Measurements from ENCODE around the gene MLEC.

The MLEC gene

DNA sequence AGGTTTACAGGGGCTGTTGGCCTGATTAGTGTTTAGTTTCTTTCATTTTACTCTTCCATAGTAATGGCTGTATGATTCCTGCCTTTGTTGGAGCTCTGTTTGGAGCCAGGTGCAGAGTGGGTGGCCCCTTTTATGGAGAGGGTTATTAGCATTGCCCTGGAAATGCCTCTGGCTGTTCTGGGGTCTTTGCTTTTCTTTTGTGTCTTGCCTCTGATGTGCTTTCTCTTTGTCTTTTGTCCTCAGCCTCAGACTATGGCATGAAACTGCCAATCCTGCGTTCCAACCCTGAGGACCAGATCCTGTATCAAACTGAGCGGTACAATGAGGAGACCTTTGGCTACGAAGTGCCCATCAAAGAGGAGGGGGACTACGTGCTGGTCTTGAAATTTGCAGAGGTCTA lies 6.9 kb downstream of the MLEC start:
- H3K9me3 ChIP-seq (ENCODE audit: control insufficient read depth in 2 of 2, low read length in 2 of 2): no peaks in the 10 kb centered on the region
- no peaks in the 10 kb centered on the region for H3K27me3 ChIP-seq (ENCODE audit: control insufficient read depth in 1 of 2, insufficient read depth in 2 of 2, low read length in 2 of 2)
- H3K4me1 ChIP-seq (ENCODE audit: control insufficient read depth, insufficient read depth, low read length): peaks cover 15% of the 10 kb centered on the region
- H3K9ac ChIP-seq (ENCODE audit: low read length in 2 of 2): no peak overlapping the region
- H3K4me3 ChIP-seq (ENCODE audit: low read length in 2 of 2): no peak overlapping the region
- no peak overlapping the region for H3K27ac ChIP-seq (ENCODE audit: low read length)
- peaks cover 29 to 43% of the 10 kb centered on the region in 2 donors for H3K36me3 ChIP-seq (ENCODE audit: control insufficient read depth in 2 of 2, insufficient read depth in 2 of 2, low read length in 2 of 2)

DNA sequence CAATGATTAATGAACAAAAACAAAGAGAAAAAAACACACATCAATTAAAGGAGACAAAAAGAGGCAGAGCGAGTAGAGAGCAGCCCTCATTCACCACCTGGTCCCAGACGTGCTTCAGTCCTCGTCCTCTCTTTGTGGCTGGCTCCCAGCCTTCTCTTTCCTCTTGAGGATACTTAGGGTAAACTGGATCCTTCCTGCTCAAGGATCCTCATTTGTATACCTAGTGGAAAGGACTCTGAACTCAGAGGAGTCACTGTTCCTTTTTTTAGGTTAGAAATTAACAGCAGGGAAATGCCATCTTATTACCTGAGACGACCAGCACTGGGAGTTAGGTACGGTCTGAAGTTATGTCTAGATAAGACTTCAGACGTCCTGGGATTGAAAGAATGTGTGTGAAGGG lies 9.7 kb downstream of the MLEC start:
- Histone ChIP-seq H3K9me3 (ENCODE audit: control insufficient read depth in 2 of 2, low read length in 2 of 2) (no peaks in the 10 kb centered on the region), H3K27me3 (ENCODE audit: control insufficient read depth in 1 of 2, insufficient read depth in 2 of 2, low read length in 2 of 2) (no peaks in the 10 kb centered on the region), H3K36me3 (ENCODE audit: control insufficient read depth in 2 of 2, insufficient read depth in 2 of 2, low read length in 2 of 2) (peaks cover 41 to 64% of the 10 kb centered on the region in 2 donors), H3K9ac (ENCODE audit: low read length in 2 of 2) (no peak overlapping the region), H3K4me1 (ENCODE audit: control insufficient read depth, insufficient read depth, low read length) (peaks cover 6% of the 10 kb centered on the region), H3K27ac (ENCODE audit: low read length) (no peak overlapping the region), H3K4me3 (ENCODE audit: low read length in 2 of 2) (no peak overlapping the region)

DNA sequence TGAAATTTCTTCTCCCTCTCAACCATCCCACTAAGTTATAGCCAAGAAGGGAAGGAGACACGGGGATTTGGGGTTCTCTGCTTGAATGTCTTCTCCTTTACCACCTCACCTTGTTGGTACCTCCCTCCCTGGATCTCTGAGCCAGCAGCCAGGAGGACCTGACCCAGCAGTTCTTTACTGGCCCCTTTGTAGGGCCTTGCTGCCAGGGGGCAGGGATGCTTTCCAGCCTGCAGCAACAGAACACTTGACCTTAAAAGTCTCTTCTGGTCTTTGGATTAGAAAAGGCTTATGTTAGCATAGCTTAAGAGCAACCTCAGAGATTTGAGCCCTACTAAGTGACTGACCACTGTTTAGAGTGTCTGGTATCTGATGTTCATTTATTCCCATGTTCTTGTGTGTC lies 10.4 kb downstream of the MLEC start:
- H3K27me3 ChIP-seq (ENCODE audit: control insufficient read depth in 1 of 2, insufficient read depth in 2 of 2, low read length in 2 of 2): no peaks in the 10 kb centered on the region
- H3K9me3 ChIP-seq (ENCODE audit: control insufficient read depth in 2 of 2, low read length in 2 of 2): no peaks in the 10 kb centered on the region
- H3K4me1 ChIP-seq (ENCODE audit: control insufficient read depth, insufficient read depth, low read length): peaks cover 5% of the 10 kb centered on the region
- peaks cover 43 to 65% of the 10 kb centered on the region in 2 donors for H3K36me3 ChIP-seq (ENCODE audit: control insufficient read depth in 2 of 2, insufficient read depth in 2 of 2, low read length in 2 of 2)
- H3K9ac ChIP-seq (ENCODE audit: low read length in 2 of 2): no peak overlapping the region
- H3K4me3 ChIP-seq (ENCODE audit: low read length in 2 of 2): no peak overlapping the region
- no peak overlapping the region for H3K27ac ChIP-seq (ENCODE audit: low read length)

DNA sequence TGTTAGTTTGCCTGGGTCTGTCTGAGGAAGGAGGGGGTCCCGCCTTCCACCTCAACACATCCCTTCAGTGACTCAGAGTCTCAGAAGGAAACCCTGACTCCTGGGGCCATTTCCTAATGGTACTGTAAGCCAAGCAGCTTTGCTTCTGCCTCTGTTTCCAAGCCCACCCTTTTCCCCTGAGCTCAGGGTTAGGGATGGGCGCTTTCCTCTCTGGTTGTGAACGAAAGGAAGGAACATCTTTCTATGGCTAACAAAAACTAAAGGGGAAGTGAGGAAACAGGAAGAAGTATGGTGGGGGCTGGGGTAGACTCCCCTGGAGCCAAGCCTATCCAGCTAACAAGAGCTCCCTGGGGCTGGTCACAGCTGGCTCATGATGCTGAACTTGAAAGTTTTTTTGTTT lies 11.7 kb downstream of the MLEC start:
- Histone ChIP-seq H3K9ac (ENCODE audit: low read length in 2 of 2) (no peak overlapping the region), H3K27ac (ENCODE audit: low read length) (no peak overlapping the region), H3K27me3 (ENCODE audit: control insufficient read depth in 1 of 2, insufficient read depth in 2 of 2, low read length in 2 of 2) (no peaks in the 10 kb centered on the region), H3K4me1 (ENCODE audit: control insufficient read depth, insufficient read depth, low read length) (peaks cover 2% of the 10 kb centered on the region), H3K4me3 (ENCODE audit: low read length in 2 of 2) (no peak overlapping the region), H3K36me3 (ENCODE audit: control insufficient read depth in 2 of 2, insufficient read depth in 2 of 2, low read length in 2 of 2) (peaks cover 48 to 69% of the 10 kb centered on the region in 2 donors), H3K9me3 (ENCODE audit: control insufficient read depth in 2 of 2, low read length in 2 of 2) (no peaks in the 10 kb centered on the region)

DNA sequence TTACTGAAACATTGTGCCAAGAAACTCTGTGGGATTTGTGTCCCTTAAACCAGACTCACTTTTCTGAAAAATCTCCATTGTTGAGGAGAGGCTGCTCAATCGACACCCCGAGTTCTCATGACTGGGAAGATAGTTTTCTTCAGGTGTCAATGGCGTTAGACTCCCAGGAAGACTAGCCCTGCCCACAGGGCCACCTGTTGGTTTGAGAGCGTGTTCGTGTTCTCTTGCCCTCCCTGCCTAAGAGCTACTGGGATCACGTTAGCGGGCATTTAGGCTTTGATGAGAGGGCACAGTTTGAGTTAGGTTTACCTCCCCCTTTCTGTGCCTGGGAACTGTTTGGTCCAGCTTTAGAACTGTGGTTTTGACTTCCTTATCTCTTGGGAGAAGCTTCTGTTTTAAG lies 12.6 kb downstream of the MLEC start:
- Histone ChIP-seq H3K27me3 (ENCODE audit: control insufficient read depth in 1 of 2, insufficient read depth in 2 of 2, low read length in 2 of 2) (no peaks in the 10 kb centered on the region), H3K4me1 (ENCODE audit: control insufficient read depth, insufficient read depth, low read length) (peaks cover 2% of the 10 kb centered on the region), H3K9me3 (ENCODE audit: control insufficient read depth in 2 of 2, low read length in 2 of 2) (no peaks in the 10 kb centered on the region), H3K27ac (ENCODE audit: low read length) (no peak overlapping the region), H3K36me3 (ENCODE audit: control insufficient read depth in 2 of 2, insufficient read depth in 2 of 2, low read length in 2 of 2) (peaks cover 43 to 62% of the 10 kb centered on the region in 2 donors), H3K9ac (ENCODE audit: low read length in 2 of 2) (no peak overlapping the region), H3K4me3 (ENCODE audit: low read length in 2 of 2) (no peak overlapping the region)

DNA sequence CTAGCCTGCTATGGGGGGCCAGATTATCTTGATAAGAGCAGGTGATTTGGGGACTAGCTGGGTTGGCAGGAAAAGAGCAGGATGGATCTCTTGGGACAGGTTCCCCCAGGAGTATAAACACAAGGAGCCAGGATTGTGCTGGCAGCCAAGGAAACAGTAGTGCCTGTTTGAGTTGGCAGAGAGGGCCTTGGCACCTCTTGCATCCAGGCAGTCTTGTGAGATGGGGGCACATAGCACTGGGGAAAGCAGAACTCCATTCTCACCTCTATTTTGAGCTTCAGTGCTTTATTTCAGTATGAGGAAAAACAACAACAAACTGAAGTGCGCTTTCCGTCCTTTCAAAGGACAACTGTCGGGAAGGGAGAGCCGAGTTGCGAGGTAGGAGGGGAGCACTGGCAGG lies 13.9 kb downstream of the MLEC start:
- H3K9ac ChIP-seq (ENCODE audit: low read length in 2 of 2): no peak overlapping the region
- no peak overlapping the region for H3K4me3 ChIP-seq (ENCODE audit: low read length in 2 of 2)
- no peak overlapping the region for H3K27ac ChIP-seq (ENCODE audit: low read length)
- H3K4me1 ChIP-seq (ENCODE audit: control insufficient read depth, insufficient read depth, low read length): peaks cover 2% of the 10 kb centered on the region
- no peaks in the 10 kb centered on the region for H3K9me3 ChIP-seq (ENCODE audit: control insufficient read depth in 2 of 2, low read length in 2 of 2)
- H3K36me3 ChIP-seq (ENCODE audit: control insufficient read depth in 2 of 2, insufficient read depth in 2 of 2, low read length in 2 of 2): peaks cover 31 to 50% of the 10 kb centered on the region in 2 donors
- no peaks in the 10 kb centered on the region for H3K27me3 ChIP-seq (ENCODE audit: control insufficient read depth in 1 of 2, insufficient read depth in 2 of 2, low read length in 2 of 2)

DNA sequence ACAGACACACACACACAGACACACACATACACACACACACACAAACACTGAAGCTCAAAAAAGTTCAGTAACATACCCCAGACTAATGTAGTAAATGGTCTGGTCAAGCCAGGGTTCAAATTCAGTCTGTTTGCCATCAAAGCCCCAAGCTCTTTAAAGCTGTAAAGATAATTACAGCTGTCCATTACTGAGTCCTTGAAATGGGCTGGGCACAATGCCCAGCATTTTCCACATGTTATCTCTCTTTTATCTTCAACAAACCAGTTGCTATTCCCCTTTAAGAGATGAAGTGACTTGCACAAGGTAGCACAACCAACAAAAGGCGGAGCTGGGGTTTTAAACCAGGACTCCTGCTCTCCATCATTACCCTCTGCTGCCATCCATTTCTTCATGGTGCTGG lies 15.7 kb downstream of the MLEC start:
- no peaks in the 10 kb centered on the region for H3K27me3 ChIP-seq (ENCODE audit: control insufficient read depth in 1 of 2, insufficient read depth in 2 of 2, low read length in 2 of 2)
- peaks cover 2% of the 10 kb centered on the region for H3K4me1 ChIP-seq (ENCODE audit: control insufficient read depth, insufficient read depth, low read length)
- H3K9ac ChIP-seq (ENCODE audit: low read length in 2 of 2): no peak overlapping the region
- no peak overlapping the region for H3K27ac ChIP-seq (ENCODE audit: low read length)
- no peaks in the 10 kb centered on the region for H3K9me3 ChIP-seq (ENCODE audit: control insufficient read depth in 2 of 2, low read length in 2 of 2)
- H3K4me3 ChIP-seq (ENCODE audit: low read length in 2 of 2): no peak overlapping the region
- peaks cover 20 to 35% of the 10 kb centered on the region in 2 donors for H3K36me3 ChIP-seq (ENCODE audit: control insufficient read depth in 2 of 2, insufficient read depth in 2 of 2, low read length in 2 of 2)

DNA sequence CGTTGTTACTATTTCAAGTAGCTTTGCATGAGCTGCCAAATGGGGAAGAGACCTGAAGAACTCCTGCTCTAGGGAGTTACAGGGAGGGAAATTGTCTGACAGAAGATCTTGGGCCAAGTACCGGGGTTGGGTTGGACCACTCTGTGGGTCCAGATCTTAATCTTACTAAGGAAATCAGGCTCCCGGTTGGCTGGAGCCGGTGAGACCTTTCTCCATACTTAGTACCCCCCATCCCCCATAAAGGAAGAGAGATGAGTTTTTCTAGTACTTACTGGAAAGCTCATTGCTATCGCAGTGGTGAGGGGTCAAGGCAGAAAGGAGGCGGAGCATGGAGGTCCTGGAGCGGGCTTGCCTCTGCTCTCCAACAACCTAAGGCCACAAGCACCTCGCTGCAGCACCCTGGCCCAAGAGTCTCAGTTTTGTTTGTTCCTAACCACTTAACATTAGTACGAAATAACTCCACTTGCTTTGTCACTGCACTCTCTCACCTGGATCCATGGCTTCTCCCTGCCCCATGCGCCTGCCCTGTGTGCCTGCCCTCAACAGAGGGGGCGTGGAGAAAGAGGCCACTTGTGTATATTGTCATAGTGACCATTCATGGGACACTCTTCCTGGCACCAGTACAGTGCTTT lies 16.5 kb downstream of the MLEC start:
- H3K4me3 ChIP-seq (ENCODE audit: low read length in 2 of 2): no peak overlapping the region
- H3K9ac ChIP-seq (ENCODE audit: low read length in 2 of 2): no peak overlapping the region
- no peaks in the 10 kb centered on the region for H3K9me3 ChIP-seq (ENCODE audit: control insufficient read depth in 2 of 2, low read length in 2 of 2)
- H3K36me3 ChIP-seq (ENCODE audit: control insufficient read depth in 2 of 2, insufficient read depth in 2 of 2, low read length in 2 of 2): peaks cover 20 to 32% of the 10 kb centered on the region in 2 donors
- H3K27ac ChIP-seq (ENCODE audit: low read length): no peak overlapping the region
- peaks cover 2% of the 10 kb centered on the region for H3K4me1 ChIP-seq (ENCODE audit: control insufficient read depth, insufficient read depth, low read length)
- H3K27me3 ChIP-seq (ENCODE audit: control insufficient read depth in 1 of 2, insufficient read depth in 2 of 2, low read length in 2 of 2): no peaks in the 10 kb centered on the region

DNA sequence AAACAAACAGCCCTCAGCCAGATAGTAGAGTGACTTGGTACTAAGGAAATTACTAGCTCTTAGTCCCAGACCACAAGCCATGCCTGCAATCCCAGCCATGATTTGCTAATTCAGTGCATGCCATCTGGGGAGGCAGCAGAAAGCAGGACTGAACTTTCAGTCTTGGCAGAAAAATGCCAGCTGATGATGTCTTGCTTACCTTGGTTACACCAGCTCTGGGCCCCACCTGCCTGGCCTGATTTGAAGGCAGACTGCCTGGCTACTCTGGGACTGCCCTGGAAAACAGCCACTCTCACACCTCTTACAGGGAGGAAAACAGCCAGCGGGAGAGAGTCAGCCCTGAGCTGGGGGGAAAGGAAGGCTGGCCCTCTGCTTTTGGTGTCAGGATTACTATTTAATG lies 18.7 kb downstream of the MLEC start:
- peaks cover 6% of the 10 kb centered on the region for H3K4me1 ChIP-seq (ENCODE audit: control insufficient read depth, insufficient read depth, low read length)
- no peak overlapping the region for H3K4me3 ChIP-seq (ENCODE audit: low read length in 2 of 2)
- H3K9ac ChIP-seq (ENCODE audit: low read length in 2 of 2): no peak overlapping the region
- peaks cover 13 to 17% of the 10 kb centered on the region in 2 donors for H3K36me3 ChIP-seq (ENCODE audit: control insufficient read depth in 2 of 2, insufficient read depth in 2 of 2, low read length in 2 of 2)
- H3K27me3 ChIP-seq (ENCODE audit: control insufficient read depth in 1 of 2, insufficient read depth in 2 of 2, low read length in 2 of 2): no peaks in the 10 kb centered on the region
- no peaks in the 10 kb centered on the region for H3K9me3 ChIP-seq (ENCODE audit: control insufficient read depth in 2 of 2, low read length in 2 of 2)
- no peak overlapping the region for H3K27ac ChIP-seq (ENCODE audit: low read length)

DNA sequence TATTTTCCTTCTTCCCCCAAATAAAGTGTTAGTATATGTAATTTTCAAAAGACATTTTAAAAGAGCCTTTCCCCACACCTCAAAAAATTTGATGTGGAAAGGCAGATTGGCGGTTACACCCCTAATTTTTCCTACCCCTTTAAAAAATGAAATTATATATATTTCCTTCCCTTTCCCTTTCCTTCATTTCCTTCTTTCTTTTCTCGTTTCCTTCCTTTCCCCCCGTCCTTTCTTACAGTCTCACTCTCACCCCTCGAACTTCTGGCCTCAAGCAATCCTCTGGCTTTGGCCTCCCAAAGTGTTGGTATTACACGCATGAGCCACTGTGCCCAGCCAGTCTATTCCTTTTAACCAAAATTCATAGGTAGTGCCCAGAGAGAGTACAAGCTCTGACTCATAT lies 19.1 kb downstream of the MLEC start:
- Histone ChIP-seq H3K4me3 (ENCODE audit: low read length in 2 of 2) (no peak overlapping the region), H3K9ac (ENCODE audit: low read length in 2 of 2) (no peak overlapping the region), H3K27me3 (ENCODE audit: control insufficient read depth in 1 of 2, insufficient read depth in 2 of 2, low read length in 2 of 2) (no peaks in the 10 kb centered on the region), H3K4me1 (ENCODE audit: control insufficient read depth, insufficient read depth, low read length) (peaks cover 7% of the 10 kb centered on the region), H3K36me3 (ENCODE audit: control insufficient read depth in 2 of 2, insufficient read depth in 2 of 2, low read length in 2 of 2) (peaks cover 13% of the 10 kb centered on the region in 2 donors), H3K27ac (ENCODE audit: low read length) (no peak overlapping the region), H3K9me3 (ENCODE audit: control insufficient read depth in 2 of 2, low read length in 2 of 2) (no peaks in the 10 kb centered on the region)

DNA sequence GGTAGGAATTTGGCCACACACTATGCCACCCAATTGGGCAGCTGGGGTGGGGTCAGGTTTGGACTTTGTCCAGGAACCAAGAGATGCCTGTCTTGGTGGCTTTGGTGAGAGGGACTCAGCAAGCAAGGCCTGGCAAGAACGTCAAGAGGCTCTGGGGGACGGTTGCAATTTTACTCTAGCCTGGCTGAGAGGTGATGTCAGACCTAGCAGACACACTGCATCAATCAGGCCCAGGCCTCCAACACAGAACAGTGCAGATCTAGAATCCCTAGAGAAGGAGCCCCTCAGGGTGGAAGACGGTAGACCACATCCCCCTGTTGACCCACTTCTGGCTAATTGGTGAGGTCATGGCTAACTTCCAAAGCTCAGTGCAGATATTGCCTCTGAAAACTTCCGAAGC lies 21.7 kb downstream of the MLEC start:
- no peak overlapping the region for H3K4me3 ChIP-seq (ENCODE audit: low read length in 2 of 2)
- H3K9ac ChIP-seq (ENCODE audit: low read length in 2 of 2): no peak overlapping the region
- peaks cover 17% of the 10 kb centered on the region for H3K4me1 ChIP-seq (ENCODE audit: control insufficient read depth, insufficient read depth, low read length)
- H3K9me3 ChIP-seq (ENCODE audit: control insufficient read depth in 2 of 2, low read length in 2 of 2): no peaks in the 10 kb centered on the region
- peaks cover 2 to 7% of the 10 kb centered on the region in 2 donors for H3K36me3 ChIP-seq (ENCODE audit: control insufficient read depth in 2 of 2, insufficient read depth in 2 of 2, low read length in 2 of 2)
- H3K27ac ChIP-seq (ENCODE audit: low read length): no peak overlapping the region
- no peaks in the 10 kb centered on the region for H3K27me3 ChIP-seq (ENCODE audit: control insufficient read depth in 1 of 2, insufficient read depth in 2 of 2, low read length in 2 of 2)

All from stomach smooth muscle (tissue), 2 donors.